Epithelial cell of proximal tubule (primary cell): ENCODE measurements around the gene KLK6. TPM values are rescaled to one million over a fixed set of nuclear protein-coding genes. Genes with fewer than 3 reads are reported as not detected.

Experiments used
- DNase-seq: peaks from one replicate; pipeline ENCODE4 v3.0.0-alpha.2; 2011; ENCODE audit warnings: low read depth
- H3K4me3 ChIP-seq: 2 replicates; pipeline ENCODE4 v1.5.1; 2011; ENCODE audit warnings: low read depth, mild to moderate bottlenecking, low read length
- CTCF ChIP-seq: conservative IDR thresholded peaks from 2 replicates; pipeline ENCODE4 v1.5.1; 2012; ENCODE audit warnings: low read depth, mild to moderate bottlenecking, low read length
- total RNA-seq: library from RNA; depleted of rRNA; stranded (reverse); fragments of >200 nt; gene quantifications from 2 replicates; pipeline ENCODE4 v1.2.3, GENCODE V29; 2015

Gene KLK6
- total RNA-seq, 1 donor from 2014 or later, result 32.2 TPM

GRCh38 chr19:50968716-50969412, 527 bp downstream of the KLK6 start:
- no peak for DNase-seq
- H3K4me3 ChIP-seq, result no peak overlapping the region
- no peak for TF ChIP-seq CTCF

GRCh38 chr19:50967929-50968715, 1.3 kb downstream of the KLK6 start:
- H3K4me3 ChIP-seq, result no peak overlapping the region
- DNase-seq, result no peak
- TF ChIP-seq CTCF, result no peak

GRCh38 chr19:50964266-50964665, 5.1 kb downstream of the KLK6 start:
- no peak for DNase-seq

GRCh38 chr19:50963381-50963780, 6.0 kb downstream of the KLK6 start:
- no peak for DNase-seq
- no peak overlapping the region for H3K4me3 ChIP-seq
- TF ChIP-seq CTCF, result no peak

More at GRCh38 chr19:50964266-50964665, 5.1 kb downstream of the KLK6 start:
- no peak for TF ChIP-seq CTCF
- H3K4me3 ChIP-seq, result no peak overlapping the region

GRCh38 chr19:50962245-50962644, 7.1 kb downstream of the KLK6 start:
- no peak for DNase-seq
- no peak overlapping the region for H3K4me3 ChIP-seq
- no peak for TF ChIP-seq CTCF

GRCh38 chr19:50959731-50960500, 9.5 kb downstream of the KLK6 start:
- TF ChIP-seq CTCF, result no peak
- no peak for DNase-seq
- no peak overlapping the region for H3K4me3 ChIP-seq
